HG03354 (cell line): Measurements from ENCODE around the gene TBX10.
"Not testable (repeated sequence)": the region's sequence is repeated elsewhere in the genome, so short reads cannot be mapped to it uniquely, and the experiment has no call there.

ENCODE experiments used
- ATAC-seq: cut with Tn5 transposase; IDR thresholded peaks from one replicate; pipeline ENCODE4 v1.9.1; 2021; ENCODE audit warnings: mild to moderate bottlenecking; ENCODE audit not compliant: unreplicated experiment, poor library complexity, severe bottlenecking

Gene TBX10

DNA sequence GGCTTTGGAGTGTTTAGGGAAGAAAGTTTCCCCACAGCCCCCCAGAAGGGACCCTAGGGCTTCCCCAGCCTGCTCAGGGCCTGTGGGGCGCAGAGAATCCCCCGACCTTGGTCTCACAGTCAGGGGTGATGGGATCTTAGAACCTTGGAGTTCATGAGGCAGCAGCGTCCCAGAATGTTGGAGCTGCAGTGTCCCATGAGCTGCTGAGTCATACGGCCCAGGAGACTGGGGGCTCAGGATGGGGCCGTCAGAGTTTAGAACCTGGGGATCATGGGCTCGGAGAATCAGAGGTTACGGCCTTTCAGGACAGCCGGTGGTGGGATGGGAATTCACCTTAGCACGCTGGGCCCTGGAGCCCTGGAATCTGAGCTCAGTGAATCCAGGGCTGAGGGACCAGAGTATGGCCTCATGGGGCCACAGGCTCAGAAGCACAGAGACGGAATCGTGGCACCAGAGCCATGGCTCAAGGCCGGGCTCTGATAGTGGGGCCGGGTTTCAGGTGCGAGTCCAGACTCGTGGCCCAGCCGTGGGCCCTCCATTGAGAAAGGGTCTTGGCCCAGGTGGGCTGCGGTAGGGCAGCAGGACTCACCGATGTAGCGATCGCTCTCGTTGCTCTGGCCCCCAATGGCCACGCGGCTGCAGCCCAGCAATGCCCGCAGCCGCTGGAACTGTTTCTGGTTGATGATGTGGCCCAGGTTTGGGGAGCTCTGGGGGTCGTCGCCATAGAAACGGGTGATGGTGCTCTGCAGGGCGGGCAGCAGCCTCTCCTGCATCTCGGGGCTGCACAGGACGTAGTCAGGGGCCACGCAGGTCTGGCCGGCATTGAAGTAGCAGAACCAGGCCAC lies 25.4 kb upstream of the TBX10 start:
- no peak for ATAC-seq

DNA sequence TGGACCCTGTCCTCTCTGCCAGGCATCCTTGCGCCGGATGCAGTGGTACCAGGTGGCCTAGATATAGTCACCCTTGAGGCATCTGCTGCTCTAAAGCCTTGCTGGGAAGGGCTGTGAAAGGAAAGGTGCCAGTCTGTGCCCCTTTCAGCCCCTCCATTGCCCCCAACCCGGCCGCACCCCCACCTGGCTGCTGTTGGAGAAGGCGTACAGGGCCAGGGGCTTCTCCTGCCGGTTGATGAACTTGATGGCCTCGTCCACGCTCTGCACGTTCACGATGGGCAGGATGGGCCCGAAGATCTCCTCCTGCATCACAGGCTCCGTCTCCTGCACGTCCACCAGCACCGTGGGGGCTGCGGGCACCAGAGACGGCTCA lies 24.6 kb upstream of the TBX10 start:
- ATAC-seq: no peak

DNA sequence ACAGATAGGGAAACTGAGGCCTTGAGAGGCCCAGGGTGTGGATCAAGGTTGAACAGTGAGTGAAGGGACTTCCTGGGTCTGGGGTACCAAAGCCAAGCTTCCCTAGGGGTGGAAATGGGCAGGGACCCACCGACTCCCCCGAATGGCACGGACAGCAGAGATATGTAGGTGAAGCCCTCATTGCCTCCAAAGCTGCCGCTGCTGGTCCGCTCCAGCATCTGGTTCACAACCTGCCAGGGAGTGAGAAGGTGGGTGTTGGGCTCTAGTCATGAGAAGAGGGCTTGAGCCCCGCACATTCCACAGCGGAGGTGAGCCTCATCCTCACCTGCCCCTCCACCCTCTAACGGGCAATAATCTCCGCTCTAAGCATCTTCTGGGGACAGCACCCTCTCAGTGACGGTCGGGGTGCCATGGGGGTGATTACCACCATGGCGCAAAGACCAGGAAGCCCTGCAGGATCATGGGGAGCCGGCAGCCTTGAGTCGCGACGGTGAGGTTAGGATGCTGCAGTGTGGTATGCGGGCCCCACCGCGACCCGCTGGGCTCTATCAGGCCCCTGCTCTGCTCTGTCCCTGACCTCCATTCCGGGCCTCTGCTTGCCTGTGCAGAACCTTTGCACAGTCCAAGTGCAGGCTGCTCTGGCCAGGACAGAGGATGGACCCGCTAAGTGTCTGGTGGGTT lies 24.1 kb upstream of the TBX10 start:
- no peak for ATAC-seq

DNA sequence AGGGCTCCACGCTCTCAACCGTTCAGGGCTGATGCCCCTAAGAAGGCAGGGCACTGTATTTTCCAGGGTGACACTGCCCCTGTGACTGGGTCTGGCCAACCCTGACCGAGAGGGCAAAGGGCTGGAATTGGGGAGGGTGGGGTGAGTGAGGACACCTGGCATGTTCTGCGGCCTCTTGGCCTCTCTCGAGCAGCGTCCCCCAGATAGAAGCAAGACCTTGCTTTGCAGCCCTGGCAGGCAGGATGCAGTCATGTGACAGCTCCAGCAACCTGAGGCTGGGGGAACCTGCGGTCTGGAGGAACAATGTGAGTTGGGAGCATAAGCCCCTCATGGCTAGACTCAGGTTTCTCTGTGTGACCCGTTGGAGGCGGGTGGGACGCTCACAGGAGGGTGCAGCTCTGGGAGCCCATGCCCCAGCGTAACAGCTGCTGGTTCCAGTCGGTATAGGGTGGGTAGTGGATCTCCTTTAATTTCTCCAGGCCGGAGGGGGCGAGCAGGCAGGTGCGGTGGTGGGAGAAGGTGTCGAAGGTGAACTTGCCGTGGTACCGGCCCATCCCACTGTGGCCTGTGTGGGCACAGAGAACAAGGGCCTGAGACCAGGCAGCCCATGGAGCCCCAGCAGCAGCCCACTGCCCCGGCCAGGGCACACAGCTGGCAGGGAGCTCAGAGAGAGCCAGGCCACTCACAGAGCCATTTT lies 23.4 kb upstream of the TBX10 start:
- ATAC-seq: no peak

DNA sequence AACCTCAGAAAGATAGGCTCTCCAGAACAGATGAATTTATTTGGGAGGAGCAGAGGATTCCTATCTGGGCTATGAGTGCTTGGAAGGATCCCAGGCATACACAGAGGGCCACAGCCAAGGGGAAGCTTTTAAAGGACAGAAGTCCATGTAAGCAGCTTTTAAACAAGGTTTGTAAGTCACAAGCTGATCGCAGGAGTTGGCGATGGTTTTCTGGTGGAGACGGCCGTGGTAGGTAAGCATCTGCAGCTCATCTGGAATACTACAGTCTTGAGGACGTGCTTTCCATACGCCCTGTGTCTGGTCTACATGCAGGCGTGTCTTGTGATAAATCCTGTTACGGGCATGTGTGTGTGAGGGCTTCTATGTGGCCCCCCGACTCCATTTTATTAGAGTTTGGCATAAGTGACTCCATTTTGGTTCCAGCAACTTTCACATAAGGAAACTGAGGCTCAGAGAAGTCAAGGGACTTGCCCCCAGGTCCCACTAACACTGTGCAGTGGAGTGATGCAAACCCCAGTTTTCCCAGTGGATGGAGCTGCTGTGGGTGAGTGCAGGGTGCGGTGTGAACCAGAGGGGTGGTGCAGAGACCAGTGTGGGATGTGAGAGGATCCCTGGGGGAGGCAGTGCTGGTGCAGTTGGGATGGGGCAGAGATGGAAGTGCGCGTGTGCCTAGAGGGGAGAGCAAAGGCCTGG lies 22.7 kb upstream of the TBX10 start:
- ATAC-seq: no peak

DNA sequence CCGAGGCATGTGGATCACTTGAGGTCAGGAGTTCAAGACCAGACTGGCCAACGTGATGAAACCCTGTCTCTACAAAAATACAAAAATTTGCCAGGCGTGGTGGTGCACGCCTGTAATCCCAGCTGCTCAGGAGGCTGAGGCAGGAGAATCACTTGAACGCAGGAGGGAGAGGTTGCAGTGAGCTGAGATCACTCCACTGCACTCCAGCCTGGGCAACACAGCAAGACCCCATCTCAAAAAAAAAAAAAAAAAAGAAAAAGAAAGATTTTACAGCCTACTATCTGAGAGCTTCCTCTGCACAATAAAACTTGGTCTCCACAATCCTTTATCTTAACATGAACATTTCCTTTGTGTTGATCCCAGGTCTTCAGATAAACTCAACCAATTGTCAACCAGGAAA lies 21.2 kb upstream of the TBX10 start:
- ATAC-seq: not testable (repeated sequence)

DNA sequence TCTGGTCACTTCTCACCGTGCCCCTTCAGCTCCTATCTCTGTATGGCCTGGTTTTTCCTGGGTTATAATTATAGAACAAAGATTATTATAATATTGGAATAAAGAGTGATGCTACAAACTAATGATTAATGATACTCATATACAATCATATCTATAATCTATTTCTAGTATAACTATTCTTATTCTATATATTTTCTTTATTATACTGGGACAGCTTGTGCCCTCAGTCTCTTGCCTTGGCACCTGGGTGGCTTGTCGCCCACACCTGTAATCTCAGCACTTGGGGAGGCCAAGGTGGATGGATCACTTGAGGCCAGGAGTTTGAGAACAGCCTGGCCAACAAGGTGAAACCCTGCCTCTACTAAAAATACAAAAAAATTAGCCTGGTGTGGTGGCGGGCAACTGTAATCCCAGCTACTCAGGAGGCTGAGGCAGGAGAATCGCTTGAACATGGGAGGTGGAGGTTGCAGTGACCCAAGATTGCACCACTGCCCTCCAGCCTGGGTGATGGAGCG lies 20.1 kb upstream of the TBX10 start:
- not testable (repeated sequence) for ATAC-seq

DNA sequence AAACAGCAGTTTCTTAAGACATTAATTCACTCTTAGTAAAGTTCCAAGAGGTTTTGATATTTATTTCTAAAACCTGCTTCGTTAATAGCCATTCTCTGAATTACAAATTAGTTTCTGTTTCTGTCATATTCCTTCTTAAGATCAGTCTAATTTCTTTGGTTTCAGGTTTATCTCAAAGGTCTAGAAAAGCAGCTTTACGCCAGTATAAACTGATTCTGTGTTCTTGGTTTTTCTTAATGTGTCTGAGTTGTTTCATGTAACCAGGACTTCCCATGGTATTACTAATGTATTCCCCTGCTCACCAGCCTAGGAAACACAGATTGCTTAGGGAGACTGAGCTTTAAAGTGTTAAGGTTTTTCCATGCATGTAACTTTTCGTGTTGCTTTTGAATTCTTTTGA lies 17.7 kb upstream of the TBX10 start:
- ATAC-seq: no peak

DNA sequence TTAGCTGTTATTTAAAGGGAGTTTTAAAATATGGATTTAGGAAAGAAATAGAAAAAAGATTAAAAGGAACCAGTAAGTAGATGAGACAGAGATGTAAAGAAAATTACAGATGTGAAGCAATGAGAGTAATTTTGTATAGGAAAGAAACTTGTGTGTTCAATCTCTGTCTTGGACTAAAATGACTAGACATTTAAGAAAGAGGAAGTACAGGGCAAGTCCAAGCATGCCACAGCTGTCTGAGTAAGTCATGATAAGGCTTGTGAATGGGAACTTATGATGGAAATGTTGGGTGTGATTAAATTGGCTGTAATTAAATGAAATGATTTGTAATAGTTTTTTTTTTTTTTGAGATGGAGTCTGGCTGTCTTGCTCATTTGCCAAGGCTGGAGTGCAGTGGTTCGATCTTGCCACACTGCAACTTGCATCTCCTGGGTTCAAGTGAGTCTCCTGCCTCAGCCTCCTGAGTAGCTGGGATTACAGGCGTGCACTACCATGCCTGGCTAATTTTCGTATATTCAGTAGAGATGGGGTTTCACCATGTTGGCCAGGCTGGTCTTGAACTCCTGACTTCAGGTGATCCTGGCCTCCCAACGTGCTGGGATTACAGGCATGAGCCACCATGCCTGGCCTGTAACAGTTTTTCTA lies 16.8 kb upstream of the TBX10 start:
- no peak for ATAC-seq

DNA sequence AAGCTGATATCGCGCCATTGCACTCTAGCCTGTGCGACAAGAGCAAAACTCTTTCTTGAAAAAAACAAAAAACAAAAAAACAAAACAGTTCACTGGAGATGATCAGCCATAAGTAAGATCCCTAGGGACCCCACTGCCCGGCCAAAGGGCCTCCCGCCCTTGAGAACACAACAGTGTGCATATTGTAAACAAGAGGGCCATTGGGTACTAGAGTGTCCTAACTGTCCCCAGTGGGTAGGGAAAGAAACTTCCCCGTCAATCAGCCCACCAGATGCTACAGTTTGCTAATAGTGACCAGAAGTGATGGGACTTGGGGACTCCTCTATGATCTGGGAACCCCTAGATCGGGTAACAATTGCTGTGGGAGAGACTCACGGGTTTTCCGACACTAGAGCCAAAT lies 14.7 kb upstream of the TBX10 start:
- ATAC-seq: no peak

DNA sequence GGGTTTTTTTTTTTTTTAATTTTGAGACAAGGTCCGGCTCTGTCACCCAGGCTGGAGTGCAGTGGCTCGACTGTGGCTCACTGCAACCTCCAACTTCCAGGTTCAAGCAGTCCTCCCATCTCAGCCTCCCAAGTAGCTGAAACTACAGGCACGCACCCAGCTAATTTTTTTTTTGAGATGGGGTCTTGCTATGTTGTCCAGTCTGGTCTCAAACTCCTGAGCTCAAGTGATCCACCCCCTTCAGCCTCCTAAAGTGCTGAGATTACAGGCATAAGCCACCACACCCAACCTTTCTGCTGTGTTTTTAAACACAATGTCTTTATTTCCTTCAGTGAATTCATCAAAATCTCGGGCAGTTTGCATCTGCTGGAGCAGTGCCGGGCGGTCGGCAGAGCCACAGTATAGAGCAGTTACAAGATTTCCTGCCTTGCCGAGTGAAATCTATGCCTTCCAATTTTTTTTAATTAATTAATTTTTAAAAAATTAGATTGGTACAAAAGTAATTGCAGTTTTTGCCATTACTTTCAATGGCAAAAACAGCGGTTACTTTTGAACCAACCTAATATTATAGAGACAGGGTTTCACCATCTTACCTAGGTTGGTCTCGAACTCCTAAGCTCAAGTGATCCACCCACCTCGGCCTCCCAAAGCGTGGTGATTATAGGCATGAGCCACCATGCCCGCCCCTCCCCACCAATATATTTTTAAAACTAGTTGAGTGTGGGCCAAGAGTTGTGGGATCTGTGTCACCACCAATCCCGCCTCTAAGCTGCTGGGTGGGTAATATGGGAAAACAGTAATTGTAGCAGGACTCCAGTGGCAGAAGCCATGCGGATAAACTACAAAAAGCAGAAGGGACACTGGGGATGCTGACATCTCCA lies 13.6 kb upstream of the TBX10 start:
- ATAC-seq: no peak

DNA sequence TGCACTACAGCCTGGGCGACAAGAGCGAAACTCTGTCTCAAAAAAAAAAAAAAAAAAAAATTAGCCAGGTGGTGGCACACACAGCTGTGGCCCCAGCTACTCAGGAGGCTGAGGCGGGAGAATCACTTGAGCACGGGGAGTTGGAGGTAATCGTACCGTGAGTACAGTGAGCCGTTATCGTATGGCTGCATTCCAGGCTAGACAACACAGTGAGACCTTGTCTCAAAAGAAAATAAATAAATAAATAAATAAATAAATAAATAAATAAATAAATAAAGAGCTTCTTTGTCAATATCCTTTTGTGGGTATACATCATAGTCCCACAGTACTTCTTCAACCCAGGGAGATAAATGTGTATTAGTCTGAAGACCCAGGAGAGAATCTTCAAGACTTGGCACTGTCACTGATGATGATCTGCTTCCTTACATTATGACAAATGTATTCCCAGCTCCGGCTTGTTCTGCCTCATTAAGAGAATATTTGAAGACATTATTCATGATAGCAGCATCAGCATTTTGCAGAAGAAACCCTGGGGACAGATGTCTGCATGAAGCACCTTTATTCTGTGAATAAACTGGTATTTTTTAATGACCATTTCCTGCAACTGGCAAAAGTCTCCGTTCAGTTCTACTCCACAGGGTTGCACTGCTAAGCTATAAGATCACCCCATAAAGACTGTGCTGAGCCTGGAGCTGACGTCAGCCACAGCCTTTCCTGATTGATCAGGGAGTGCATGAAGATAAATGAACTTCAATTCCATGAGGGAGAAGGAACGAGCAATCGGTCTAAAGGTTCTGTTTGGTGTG lies 12.6 kb upstream of the TBX10 start:
- ATAC-seq: no peak

DNA sequence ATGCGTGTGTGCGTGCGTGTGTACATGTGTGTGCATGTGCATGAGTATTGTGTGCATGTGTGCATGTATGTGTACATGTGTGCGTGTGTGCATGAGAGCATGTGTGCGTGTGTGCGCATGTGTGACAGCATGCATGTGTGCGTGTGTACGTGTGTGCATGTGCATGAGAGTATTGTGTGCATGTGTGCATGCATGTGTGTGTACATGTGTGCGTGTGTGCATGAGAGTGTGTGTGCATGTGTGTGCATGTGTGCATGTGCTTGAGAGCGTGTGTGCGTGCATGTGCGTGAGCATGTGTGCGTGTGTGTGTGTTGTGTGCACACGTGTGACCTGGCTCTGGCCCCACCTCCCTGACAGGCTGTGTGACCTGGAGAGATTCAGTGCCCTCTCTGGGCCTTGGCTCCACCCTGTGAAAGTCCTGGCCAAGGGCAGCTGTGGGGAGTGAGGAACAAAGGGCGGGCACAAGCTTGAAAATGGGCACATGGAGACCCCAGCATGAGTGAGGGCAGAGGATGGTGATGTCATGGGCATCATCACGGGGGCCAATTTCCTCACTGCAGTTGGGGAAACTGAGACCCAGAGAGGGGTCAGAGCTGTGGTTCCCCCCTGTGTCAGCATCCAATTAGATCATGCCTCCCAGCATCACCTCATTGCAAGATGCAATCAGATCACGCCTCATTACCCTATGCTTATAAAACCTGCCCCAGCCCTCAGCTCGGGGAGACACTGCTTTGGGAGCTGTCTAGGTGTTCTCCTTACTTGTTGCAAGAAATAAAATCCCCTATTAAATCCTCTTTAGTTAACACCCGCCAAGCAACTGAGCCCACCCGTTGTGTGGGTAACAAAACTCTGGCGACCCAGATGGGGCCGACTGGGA lies 10.3 kb upstream of the TBX10 start:
- no peak for ATAC-seq

DNA sequence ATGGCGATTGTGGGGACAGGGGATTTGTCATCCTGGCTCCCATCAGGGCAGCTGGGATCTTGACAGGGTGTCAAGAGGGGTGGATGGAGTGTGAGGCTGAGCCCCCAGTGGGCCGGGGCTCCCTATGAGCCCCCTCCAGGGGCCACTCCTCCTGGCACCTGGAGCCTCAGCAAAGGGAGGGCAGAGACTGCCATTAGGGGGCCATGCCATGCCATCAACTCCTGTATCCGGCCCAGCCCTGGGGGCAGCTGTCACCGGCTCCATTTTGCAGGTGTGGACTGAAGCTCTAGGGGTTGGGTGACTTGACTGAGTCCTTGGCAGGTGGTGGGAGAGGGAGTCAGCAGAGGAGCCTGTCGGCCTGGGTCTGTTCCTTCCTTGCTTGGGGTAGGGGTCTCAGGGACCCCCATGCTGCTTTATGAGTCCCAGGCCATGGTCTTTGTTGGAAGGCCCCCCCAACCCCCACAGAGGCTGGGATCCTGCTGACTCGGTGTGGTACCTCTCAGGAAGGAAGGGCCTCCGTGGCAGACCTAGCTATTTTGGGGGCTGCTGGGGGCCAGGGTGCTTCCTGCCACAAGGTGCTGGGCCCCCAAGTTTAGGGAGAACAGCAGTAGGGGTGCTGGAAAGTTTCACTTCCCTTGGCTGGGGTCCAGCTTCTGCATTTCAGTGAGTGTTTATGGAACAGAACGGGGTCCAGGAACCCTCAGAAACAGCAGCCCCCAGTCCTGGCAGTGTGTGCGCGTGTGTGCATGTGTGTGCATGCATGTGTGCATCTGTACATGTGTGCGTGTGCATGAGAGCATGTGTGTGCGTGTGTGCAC lies 9.4 kb upstream of the TBX10 start:
- peak; percentile 12 for ATAC-seq

DNA sequence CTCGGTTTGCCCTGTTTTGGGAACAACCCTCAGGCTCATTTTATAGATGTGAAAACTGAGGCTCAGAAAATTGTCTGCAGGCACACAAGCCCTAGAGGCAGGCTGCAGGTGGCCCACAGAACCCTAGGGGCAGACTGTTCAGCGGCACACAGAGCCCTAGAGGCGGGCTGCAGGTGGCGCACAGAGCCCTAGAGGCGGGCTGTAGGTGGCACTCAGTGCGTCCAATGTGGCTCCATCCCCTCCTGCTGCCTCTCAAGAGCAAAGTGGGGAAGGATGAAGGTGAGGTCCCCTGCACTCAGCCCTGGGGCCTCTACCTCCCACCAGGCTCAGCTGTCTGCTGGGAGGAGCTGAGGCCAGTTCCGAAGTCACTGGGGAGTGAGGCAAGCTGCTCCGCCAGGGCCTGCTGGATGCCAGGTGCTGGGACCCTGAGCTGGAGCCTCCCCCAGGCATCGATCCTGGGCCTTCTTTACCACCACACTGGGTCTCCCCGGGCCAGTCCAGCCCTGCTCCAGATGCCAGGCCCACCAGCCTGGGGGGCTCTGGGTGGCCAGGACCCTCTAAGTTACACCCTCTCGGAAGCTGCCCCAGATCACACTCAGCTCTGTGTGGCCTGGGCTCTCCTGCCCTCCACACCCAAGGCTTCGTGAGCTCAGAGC lies 8.7 kb upstream of the TBX10 start:
- peak; percentile 55 for ATAC-seq

DNA sequence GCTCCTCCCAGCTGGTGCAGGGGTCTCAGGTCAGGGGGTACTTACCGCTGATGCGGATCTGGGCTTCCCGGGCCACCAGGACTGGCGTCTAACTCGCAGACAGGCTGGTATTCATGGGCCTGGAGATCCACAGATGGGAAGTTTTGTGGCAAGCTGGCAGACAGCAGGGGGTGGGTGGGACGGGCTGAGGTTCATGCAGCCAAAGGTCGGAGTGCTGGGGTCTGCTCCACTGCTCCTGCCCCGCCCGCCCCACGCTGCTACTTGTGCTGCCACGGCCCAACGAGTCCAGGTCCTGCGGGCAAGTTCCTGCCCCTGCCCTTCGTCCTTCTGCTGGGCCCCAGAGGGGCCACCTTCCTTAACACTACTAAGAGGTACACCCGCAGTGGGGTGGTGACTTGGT lies 7.9 kb upstream of the TBX10 start:
- ATAC-seq: no peak
